ENCODE data around the gene FUBP3.

- TF ChIP-seq, protein P1, sequence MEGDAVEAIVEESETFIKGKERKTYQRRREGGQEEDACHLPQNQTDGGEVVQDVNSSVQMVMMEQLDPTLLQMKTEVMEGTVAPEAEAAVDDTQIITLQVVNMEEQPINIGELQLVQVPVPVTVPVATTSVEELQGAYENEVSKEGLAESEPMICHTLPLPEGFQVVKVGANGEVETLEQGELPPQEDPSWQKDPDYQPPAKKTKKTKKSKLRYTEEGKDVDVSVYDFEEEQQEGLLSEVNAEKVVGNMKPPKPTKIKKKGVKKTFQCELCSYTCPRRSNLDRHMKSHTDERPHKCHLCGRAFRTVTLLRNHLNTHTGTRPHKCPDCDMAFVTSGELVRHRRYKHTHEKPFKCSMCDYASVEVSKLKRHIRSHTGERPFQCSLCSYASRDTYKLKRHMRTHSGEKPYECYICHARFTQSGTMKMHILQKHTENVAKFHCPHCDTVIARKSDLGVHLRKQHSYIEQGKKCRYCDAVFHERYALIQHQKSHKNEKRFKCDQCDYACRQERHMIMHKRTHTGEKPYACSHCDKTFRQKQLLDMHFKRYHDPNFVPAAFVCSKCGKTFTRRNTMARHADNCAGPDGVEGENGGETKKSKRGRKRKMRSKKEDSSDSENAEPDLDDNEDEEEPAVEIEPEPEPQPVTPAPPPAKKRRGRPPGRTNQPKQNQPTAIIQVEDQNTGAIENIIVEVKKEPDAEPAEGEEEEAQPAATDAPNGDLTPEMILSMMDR (IDR thresholded peaks at IDR 0.05), result peak; percentile 83
- peak; percentile 21 for TF ChIP-seq EZH2phosphoT487 (IDR thresholded peaks at IDR 0.05)
Measured at GRCh38 chr9:130682421-130683121, 103.2 kb downstream of the FUBP3 start.

Data from neural progenitor cell (in vitro differentiated cells).